Fibroblast of lung (primary cell): ENCODE results near the gene TNFRSF21. TPM values are rescaled to one million over a fixed set of nuclear protein-coding genes. Genes with fewer than 3 reads are reported as not detected.

Source experiments
- DNase-seq, 2 donors: peaks; one replicate each; pipeline versions ENCODE4 v3.0.0 to v3.0.0-alpha.2; 2010; ENCODE audit warnings: low read depth in 2 of 2
- H2AFZ ChIP-seq: 2 replicates; pipeline ENCODE4 v1.5.1; 2012; ENCODE audit warnings: low read length, control low read depth, inconsistent platforms
- H3K27ac ChIP-seq: 2 replicates; pipeline ENCODE4 v1.5.1; 2011; ENCODE audit warnings: low read length, control low read depth; ENCODE audit not compliant: insufficient read depth
- H3K27me3 ChIP-seq: 2 replicates; pipeline ENCODE4 v1.5.1; 2011; ENCODE audit warnings: mild to moderate bottlenecking, low read length; ENCODE audit not compliant: control insufficient read depth, insufficient read depth
- H3K36me3 ChIP-seq: 2 replicates; pipeline ENCODE4 v1.5.1; 2011; ENCODE audit warnings: low read length; ENCODE audit not compliant: control insufficient read depth, insufficient read depth
- H3K4me1 ChIP-seq: 2 replicates; pipeline ENCODE4 v1.5.1; 2011; ENCODE audit warnings: low read length; ENCODE audit not compliant: control insufficient read depth, insufficient read depth; ENCODE audit errors: extremely low read depth
- H3K4me2 ChIP-seq: 2 replicates; pipeline ENCODE4 v1.5.1; 2011; ENCODE audit warnings: low read length, control low read depth; ENCODE audit not compliant: insufficient read depth; ENCODE audit errors: extremely low read depth
- H3K4me3 ChIP-seq, 4 experiments: fragments of 200-600 bp in 1 of 4; sonication (generic) in 1 of 4; replicated peaks in 1 of 4; 2 replicates each; pipeline ENCODE4 v1.5.1; 2011 to 2016; ENCODE audit warnings: low read length in 4 of 4, low read depth in 3 of 4, mild to moderate bottlenecking in 3 of 4, control low read depth in 2 of 4, inconsistent platforms in 1 of 4, mixed read lengths in 1 of 4; ENCODE audit not compliant: insufficient read depth in 1 of 4; ENCODE audit errors: control extremely low read depth in 1 of 4
- H3K79me2 ChIP-seq: 2 replicates; pipeline ENCODE4 v1.5.1; 2012; ENCODE audit warnings: mild to moderate bottlenecking, low read length, inconsistent platforms; ENCODE audit not compliant: control insufficient read depth, insufficient read depth
- H3K9ac ChIP-seq: 2 replicates; pipeline ENCODE4 v1.5.1; 2011; ENCODE audit warnings: mild to moderate bottlenecking, low read length, control low read depth; ENCODE audit not compliant: insufficient read depth
- H3K9me3 ChIP-seq: 2 replicates; pipeline ENCODE4 v1.5.1; 2012; ENCODE audit warnings: low read depth, low read length; ENCODE audit not compliant: control insufficient read depth, insufficient read depth
- H4K20me1 ChIP-seq: 2 replicates; pipeline ENCODE4 v1.5.1; 2011; ENCODE audit warnings: low read length; ENCODE audit not compliant: control insufficient read depth, insufficient read depth; ENCODE audit errors: extremely low read depth
- EZH2 ChIP-seq: IDR thresholded peaks from 2 replicates; pipeline ENCODE4 v1.5.1; 2012; ENCODE audit warnings: low read length, control low read depth, mild to moderate bottlenecking; ENCODE audit errors: missing control alignments
- polyA plus RNA-seq, 2 donors: library from polyadenylated mRNA; depleted of rRNA in 1 of 2; stranded (reverse) in 1 of 2; unstranded in 1 of 2; fragments of >200 nt; gene quantifications; 2 replicates each; pipeline ENCODE4 v1.2.1, GENCODE V29; 2011 to 2012; ENCODE audit warnings: missing spikeins in 1 of 2
- total RNA-seq: library from RNA; depleted of rRNA; stranded (reverse); fragments of >200 nt; gene quantifications from 2 replicates; pipeline ENCODE4 v1.2.1, GENCODE V29; 2014
- TF ChIP-seq, protein P1 (sequence below), 2 donors: IDR thresholded peaks in 1 of 2; conservative IDR thresholded peaks in 1 of 2; 1 replicate in 1 of 2; 2 replicates in 1 of 2; pipeline ENCODE4 v1.5.1; 2011 to 2012; ENCODE audit warnings: low read length in 2 of 2, control low read depth in 1 of 2, inconsistent platforms in 1 of 2, low read depth in 1 of 2, mild to moderate bottlenecking in 1 of 2

TNFRSF21 gene
- total and polyA plus RNA-seq, 2 donors (not counting 1 experiment from before 2014, with no cell fraction given), result 4.8 to 8.9 TPM

DNA sequence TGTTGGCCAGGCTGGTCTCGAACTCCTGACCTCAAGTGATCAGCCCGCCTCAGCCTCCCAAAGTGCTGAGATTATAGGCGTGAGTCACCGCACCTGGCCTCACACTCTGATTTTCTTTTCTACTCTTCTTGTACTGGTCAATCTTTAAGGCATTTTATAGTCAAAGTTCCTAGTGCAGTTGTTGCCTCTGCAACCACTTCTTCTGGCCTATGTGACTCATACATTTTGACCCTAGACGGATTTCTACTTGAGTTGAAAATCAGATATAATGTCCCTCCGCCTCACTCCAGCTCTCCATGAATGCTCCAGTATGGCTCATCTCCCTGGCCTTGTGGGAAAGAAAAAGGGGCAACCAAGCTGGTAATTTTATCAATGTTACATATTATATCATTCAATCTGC lies 42.4 kb downstream of the TNFRSF21 start:
- H3K4me3 ChIP-seq, result no peak overlapping the region
- no peaks in the 10 kb centered on the region for H3K36me3 ChIP-seq
- no peaks in the 10 kb centered on the region for H3K9me3 ChIP-seq
- H3K4me1 ChIP-seq, result no peaks in the 10 kb centered on the region
- H3K27ac ChIP-seq, result no peak overlapping the region
- no peaks in the 10 kb centered on the region for H4K20me1 ChIP-seq
- no peak overlapping the region for H3K4me2 ChIP-seq
- no peak overlapping the region for H3K9ac ChIP-seq
- H2AFZ ChIP-seq, result no peak overlapping the region
- H3K79me2 ChIP-seq, result no peaks in the 10 kb centered on the region
- H3K27me3 ChIP-seq, result no peaks in the 10 kb centered on the region
- DNase-seq, result peak in 1 of 2 donors; percentile 66
- TF ChIP-seq, protein P1, sequence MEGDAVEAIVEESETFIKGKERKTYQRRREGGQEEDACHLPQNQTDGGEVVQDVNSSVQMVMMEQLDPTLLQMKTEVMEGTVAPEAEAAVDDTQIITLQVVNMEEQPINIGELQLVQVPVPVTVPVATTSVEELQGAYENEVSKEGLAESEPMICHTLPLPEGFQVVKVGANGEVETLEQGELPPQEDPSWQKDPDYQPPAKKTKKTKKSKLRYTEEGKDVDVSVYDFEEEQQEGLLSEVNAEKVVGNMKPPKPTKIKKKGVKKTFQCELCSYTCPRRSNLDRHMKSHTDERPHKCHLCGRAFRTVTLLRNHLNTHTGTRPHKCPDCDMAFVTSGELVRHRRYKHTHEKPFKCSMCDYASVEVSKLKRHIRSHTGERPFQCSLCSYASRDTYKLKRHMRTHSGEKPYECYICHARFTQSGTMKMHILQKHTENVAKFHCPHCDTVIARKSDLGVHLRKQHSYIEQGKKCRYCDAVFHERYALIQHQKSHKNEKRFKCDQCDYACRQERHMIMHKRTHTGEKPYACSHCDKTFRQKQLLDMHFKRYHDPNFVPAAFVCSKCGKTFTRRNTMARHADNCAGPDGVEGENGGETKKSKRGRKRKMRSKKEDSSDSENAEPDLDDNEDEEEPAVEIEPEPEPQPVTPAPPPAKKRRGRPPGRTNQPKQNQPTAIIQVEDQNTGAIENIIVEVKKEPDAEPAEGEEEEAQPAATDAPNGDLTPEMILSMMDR (conservative IDR thresholded peaks at IDR 0.05 in 1 of 2, IDR thresholded peaks at IDR 0.05 in 1 of 2; ENCODE audit: low read depth in 1 of 2, low read length in 2 of 2), result no peak

DNA sequence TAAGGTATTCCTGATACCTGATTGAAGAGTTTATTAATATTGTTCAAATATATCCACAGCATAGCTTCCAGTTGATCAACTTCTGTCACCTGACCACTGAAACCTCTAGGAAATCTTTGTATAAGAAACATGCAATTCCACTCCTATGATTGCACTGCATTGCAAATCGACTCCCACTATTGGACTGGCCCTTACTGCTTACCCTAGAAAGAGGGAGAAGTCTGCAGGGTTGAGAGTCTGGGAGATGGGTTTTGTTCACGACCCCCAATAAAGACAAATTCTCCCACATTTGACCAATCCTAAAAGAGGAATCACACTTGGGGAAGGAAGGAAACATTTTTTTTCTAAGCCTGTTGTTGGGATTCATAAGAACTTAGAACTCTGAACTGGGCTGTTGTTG lies 43.7 kb downstream of the TNFRSF21 start:
- no peak for TF ChIP-seq EZH2
- TF ChIP-seq, protein P1 (conservative IDR thresholded peaks at IDR 0.05 in 1 of 2, IDR thresholded peaks at IDR 0.05 in 1 of 2; ENCODE audit: low read depth in 1 of 2, low read length in 2 of 2), result no peak
- no peak for DNase-seq
- Histone ChIP-seq H3K27me3 (no peaks in the 10 kb centered on the region), H3K36me3 (no peaks in the 10 kb centered on the region), H3K4me2 (no peak overlapping the region), H3K4me3 (no peak overlapping the region), H3K9ac (no peak overlapping the region), H4K20me1 (no peaks in the 10 kb centered on the region), H3K9me3 (no peaks in the 10 kb centered on the region), H3K27ac (no peak overlapping the region), H2AFZ (no peak overlapping the region), H3K4me1 (no peaks in the 10 kb centered on the region), H3K79me2 (no peaks in the 10 kb centered on the region)

DNA sequence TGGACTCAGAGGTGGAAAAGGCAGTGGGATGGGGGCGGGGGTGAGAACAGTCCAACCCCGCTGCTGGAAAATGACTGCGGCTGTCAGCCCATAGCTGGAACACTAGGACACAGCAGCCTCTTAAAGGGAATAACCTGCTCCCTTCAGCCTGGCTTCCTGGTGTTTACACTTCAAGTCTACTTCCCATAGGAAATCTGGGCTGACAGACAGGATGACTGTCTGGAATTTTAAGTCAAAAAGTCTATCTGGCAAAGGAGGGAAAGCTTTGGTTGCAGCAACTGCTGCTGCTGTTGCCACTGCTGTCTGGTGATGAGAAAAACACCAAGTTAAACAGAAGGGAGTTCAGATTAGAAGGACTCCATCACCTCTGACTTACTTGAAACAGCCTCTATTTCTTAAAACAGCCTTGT lies 44.9 kb downstream of the TNFRSF21 start:
- Histone ChIP-seq H3K4me2 (no peak overlapping the region), H3K27ac (no peak overlapping the region), H3K9me3 (no peaks in the 10 kb centered on the region), H3K9ac (no peak overlapping the region), H3K27me3 (no peaks in the 10 kb centered on the region), H3K4me3 (no peak overlapping the region), H3K79me2 (no peaks in the 10 kb centered on the region), H2AFZ (no peak overlapping the region), H4K20me1 (no peaks in the 10 kb centered on the region), H3K36me3 (no peaks in the 10 kb centered on the region), H3K4me1 (no peaks in the 10 kb centered on the region)
- TF ChIP-seq EZH2, result no peak
- no peak for DNase-seq
